VCaP (cell line): ENCODE results near the gene NGEF.

Experiments used
- H3K27ac ChIP-seq: fragments of 450-650 bp; 2 replicates; pipeline ENCODE4 v1.5.1; 2017
- TF ChIP-seq, protein P1 (sequence below): fragments of 450-650 bp; conservative IDR thresholded peaks from 2 replicates; pipeline ENCODE4 v1.5.1; 2017; ENCODE audit warnings: mild to moderate bottlenecking, moderate library complexity

Gene NGEF

DNA sequence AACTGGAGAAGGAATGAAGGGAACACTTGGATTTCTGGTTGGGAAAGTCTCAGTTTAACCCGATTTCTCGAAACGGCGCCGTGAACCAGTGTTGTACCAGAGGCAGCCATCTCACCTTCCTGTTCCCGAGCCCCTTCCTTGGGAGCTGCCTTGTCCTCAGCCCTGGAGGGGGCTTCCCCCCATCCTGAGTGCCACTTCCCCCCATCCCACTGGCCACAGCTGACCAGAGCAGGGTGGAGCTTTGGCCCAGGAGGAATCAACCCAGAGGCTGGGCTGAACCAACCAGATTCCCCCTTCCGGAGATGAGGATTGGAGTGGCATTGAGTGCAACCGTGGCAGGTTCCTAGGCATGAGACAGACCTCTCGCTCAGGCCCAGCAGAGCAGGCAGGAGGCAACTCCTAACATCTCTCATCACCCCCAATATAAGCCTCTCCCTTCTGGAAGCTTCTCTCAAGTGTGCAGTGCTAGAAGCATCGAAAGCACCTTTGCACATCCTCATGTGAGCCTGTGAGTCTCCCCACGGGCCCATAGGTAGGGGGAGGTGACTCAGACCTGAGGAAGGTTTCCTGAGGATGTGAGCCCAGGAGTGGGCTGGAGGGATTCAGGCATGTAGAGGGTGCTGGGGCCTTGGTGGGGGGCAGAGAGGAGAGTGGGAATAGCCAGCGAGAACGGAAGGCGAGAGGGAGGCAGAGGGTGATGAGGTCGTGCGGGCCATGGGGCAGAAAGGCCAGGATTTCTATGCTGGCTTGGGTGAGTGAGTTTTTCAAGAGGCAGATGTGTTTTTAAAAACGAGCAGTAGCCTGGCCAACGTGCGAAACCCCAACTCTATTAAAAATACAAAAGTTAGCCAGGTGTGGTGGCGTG lies 11.9 kb downstream of the NGEF start:
- TF ChIP-seq, protein P1, sequence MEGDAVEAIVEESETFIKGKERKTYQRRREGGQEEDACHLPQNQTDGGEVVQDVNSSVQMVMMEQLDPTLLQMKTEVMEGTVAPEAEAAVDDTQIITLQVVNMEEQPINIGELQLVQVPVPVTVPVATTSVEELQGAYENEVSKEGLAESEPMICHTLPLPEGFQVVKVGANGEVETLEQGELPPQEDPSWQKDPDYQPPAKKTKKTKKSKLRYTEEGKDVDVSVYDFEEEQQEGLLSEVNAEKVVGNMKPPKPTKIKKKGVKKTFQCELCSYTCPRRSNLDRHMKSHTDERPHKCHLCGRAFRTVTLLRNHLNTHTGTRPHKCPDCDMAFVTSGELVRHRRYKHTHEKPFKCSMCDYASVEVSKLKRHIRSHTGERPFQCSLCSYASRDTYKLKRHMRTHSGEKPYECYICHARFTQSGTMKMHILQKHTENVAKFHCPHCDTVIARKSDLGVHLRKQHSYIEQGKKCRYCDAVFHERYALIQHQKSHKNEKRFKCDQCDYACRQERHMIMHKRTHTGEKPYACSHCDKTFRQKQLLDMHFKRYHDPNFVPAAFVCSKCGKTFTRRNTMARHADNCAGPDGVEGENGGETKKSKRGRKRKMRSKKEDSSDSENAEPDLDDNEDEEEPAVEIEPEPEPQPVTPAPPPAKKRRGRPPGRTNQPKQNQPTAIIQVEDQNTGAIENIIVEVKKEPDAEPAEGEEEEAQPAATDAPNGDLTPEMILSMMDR, result no peak
- no peak overlapping the region for H3K27ac ChIP-seq

DNA sequence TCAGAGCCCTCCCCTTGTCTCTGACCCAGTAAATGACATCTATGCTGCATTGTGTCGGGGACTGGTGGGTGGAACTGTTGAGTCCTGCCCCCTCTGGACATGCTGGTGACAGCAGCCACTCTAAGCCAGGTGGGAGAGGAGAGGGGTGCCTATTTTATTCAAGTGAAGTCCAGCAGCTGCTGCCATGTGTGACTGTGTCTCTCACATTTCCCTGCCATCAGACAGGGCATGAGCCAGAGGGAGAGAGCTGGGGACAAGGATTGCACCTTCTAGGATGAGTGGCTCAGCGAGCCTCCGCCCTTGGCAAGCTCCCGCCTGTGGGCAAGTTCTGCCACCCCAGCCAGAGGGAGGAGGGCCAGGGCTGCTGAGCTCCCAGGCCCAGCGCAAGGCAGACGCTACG lies 13.7 kb downstream of the NGEF start:
- H3K27ac ChIP-seq, result no peak overlapping the region
- TF ChIP-seq, protein P1, result no peak

- TF ChIP-seq, protein P1, result no peak
- no peak overlapping the region for H3K27ac ChIP-seq
Measured at GRCh38 chr2:232998666-232998985, 14.4 kb downstream of the NGEF start.

GRCh38 chr2:232997749-232998665 lies 15.0 kb downstream of the NGEF start:
- TF ChIP-seq, protein P1, result no peak
- no peak overlapping the region for H3K27ac ChIP-seq

GRCh38 chr2:232994446-232994845 lies 18.6 kb downstream of the NGEF start:
- no peak overlapping the region for H3K27ac ChIP-seq
- TF ChIP-seq, protein P1, result no peak

DNA sequence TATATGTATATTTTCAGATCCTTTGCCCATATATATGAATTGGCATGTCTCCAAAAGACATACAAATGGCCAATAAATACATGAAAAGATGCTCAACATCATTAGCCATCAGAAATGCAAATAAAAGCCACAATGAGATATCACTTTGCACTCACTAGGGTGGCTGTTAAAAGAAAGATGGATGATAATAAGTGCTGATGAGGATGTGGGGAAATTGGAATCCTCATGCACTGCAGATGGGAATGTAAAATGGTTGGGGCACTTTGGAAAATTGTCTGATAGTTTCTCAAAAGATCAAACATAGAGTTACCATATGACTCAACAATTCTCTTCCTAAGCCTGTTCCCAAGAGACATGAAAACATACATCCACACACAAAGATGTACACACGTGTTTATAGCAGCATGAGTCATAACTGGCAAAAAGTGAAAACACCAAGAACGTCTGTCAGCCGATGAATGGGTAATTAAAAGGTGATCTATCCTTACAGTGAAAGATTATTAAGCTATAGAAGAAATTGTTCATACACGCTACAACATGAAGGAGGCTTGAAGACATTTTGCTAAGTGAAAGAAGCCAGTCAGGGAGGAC lies 19.7 kb downstream of the NGEF start:
- no peak overlapping the region for H3K27ac ChIP-seq
- TF ChIP-seq, protein P1, result no peak

DNA sequence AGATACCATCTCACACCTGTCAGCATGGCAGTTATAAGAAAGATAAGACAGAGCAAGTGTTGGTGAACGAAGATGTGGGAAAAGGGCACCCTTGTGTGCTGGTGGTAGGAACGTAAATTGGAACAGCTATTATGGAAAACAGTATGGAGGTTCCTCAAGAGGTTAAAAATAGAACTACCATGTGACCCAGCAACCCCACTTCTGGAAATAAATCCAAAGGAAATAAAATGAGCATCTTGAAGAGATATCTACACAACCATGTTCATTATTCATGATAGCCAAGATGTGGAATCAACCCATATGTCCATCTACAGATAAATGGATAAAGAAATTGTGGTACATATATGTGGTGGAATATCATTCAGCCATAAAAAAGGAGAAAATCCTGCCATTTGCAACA lies 26.9 kb downstream of the NGEF start:
- no peak overlapping the region for H3K27ac ChIP-seq
- TF ChIP-seq, protein P1, result no peak
